T-helper 9 cell (primary cell): ENCODE measurements around the gene ZNF423.
"Not testable (repeated sequence)": the region's sequence is repeated elsewhere in the genome, so short reads cannot be mapped to it uniquely, and the experiment has no call there.

ENCODE experiments used
- DNase-seq: peaks from one replicate; pipeline ENCODE4 v3.0.0-alpha.2; 2020

ZNF423 gene

GRCh38 chr16:49575346-49576172 is 280.4 kb downstream of the ZNF423 start:
- no peak for DNase-seq

GRCh38 chr16:49574826-49575225 is 281.1 kb downstream of the ZNF423 start:
- no peak for DNase-seq

DNA sequence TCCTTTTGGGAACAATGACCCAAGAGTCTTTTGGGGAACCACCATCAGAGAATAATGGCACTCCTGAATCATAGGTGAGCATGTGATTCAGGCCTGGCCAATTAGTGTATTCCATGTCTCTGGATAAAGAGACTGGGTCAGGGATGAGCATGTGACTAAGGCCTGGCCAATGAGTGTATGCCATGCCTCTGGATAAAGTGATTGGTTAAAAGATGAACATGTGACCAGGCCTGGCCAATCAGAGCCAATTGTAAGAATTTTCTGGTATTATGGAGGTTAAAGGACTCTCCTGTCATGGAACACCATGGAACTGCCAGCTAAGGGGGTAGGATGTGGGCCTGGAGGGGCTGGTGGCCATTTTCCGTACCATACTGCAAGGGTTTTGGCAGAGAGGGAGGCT is 288.0 kb downstream of the ZNF423 start:
- no peak for DNase-seq

- DNase-seq: no peak
These were observed 289.5 kb downstream of the ZNF423 start for GRCh38 chr16:49566432-49566831.

GRCh38 chr16:49564496-49565229 is 291.2 kb downstream of the ZNF423 start:
- DNase-seq: no peak

- DNase-seq: no peak
These were observed 292.2 kb downstream of the ZNF423 start for GRCh38 chr16:49563666-49564065.

DNA sequence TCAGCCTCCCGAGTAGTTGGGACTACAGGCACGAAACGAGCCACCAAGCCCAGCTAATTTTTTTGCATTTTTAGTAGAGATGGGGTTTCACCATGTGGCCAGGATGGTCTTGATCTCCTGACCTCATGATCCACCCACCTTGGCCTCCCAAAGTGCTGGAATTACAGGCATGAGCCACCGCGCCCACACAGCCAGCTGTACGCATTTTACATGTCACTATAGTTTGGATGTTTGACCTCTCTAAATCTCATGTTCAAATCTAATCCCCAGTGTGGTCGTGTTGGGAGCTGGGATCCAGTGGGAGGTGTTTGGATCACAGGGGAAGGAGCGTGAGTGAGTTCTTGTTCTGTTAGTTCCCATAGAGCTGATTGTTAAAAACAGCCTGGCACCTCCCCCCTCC is 293.0 kb downstream of the ZNF423 start:
- not testable (repeated sequence) for DNase-seq

DNA sequence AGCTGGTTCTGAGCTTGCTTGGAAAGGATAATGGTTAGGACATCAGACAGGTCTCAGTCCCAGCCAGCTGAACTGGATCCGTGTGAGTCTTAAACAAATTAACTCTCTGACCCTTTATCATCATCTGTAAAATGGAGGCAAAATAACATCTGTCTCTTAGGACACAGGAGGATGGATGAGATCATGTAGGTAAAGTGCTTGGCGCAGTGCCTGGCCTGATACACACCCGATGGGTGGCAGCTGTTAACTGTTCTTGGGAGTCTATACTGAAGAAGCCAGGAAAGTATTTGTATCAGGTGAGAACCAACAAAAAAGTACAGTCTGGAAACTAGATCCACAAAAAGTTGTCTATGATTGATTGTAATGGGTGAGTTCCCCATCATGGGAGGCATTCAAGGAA is 293.7 kb downstream of the ZNF423 start:
- DNase-seq: no peak

GRCh38 chr16:49560004-49560830 is 295.7 kb downstream of the ZNF423 start:
- no peak for DNase-seq

DNA sequence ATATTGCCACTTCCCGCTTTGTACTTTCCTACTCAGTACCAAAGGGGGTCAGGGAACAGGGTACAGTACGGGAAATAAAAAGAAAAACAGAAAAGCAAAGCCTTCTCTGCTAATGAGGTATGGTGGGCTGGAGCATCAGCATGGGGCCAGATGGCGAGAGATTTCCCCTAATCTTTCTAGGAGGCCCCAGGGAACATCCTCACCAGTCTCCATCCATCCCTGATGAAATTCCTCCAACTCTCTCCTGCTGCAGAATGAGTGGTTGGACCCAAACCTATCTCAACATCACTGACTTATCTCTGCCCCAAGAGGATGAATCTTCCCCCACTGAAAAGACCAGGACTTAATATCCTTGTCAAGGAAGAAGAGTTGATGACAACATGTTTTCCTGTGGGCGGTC is 296.7 kb downstream of the ZNF423 start:
- DNase-seq: no peak

- DNase-seq: no peak
These were observed 297.5 kb downstream of the ZNF423 start for GRCh38 chr16:49558451-49558850.

- no peak for DNase-seq
These were observed 299.1 kb downstream of the ZNF423 start for GRCh38 chr16:49556606-49557446.

DNA sequence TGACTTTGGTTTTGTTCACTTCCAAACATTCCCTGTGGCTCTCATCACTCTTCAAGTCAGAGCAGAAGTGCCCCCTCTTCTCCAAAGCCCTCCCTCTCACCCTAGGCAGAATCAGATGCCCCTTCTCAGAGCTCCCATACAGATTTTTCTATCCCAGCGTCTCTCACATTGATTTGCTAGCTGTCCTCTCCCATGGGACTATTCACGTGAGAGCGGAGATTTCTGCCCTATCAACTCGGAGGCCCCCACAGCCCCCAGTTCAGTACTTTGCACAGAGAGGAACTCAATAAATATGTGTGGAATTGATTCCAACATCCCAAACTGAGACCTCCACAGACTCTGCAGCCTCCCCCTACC is 299.7 kb downstream of the ZNF423 start:
- no peak for DNase-seq

- DNase-seq: no peak
These were observed 301.2 kb downstream of the ZNF423 start for GRCh38 chr16:49554681-49555080.

DNA sequence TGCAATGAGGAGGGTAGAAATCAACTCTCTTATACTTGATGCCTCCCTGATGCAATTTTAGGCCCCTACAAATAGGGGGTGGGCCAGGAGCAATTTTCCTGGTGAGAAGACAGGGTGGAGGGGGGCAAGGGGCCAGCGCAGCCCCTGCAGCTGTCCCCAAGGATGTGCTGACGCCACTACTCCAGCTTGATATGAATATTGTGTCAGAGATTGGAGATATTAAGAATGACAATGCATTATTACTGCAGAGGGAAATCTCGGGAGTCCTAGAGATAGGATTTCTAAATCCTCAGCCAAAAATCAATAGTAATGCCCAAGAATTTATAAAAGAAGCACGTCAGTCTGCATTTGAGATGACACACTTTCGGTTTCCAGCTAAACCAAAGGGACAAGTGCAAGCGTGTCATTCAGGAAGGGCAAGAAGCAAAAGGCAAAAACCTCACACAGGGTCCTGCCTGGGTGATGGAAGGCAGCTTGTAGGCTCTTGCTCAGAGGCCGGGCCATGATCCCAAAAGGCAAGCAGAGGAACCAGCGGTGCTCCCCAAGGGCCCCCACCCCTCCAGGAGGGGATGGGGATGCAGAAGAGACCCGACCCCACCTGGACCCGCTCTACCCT is 303.5 kb downstream of the ZNF423 start:
- DNase-seq: no peak

DNA sequence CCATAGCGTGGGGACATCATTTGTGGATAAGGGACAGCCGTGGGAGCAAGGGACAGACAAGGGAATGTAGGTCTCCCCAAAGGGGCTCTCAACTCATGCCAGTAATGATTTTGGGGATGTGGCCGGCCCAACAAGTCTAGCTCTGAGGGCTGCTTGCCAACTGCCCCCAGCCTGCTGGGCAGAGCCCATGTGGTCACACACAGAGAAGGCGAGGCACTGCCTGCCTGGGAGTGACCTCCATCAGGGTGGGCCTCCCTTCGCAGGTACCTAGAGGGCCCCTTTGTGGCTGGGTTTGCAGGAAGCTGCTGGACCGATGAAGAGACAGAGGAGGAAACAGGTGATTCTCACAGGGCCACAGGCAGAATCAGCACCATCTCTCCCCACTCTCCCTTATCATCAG is 305.2 kb downstream of the ZNF423 start:
- DNase-seq: no peak

DNA sequence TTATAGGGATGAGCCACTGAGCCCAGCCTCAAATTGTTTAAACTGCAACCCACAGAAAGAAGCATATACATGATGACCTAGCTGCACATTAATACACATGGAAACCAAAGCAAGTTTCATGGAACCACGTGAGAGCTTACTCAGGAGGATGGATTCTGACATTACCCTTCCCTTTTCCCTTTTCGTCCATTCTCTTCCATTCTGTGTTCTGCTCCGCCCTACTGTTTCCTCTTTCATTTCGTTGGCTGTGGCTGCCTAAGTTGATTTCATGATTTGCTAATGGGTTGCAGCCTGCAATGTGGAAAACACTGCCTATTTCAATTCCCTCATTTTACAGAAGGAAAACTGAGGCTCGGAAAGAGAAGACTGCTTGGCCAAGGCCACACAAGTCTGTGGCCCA is 305.8 kb downstream of the ZNF423 start:
- no peak for DNase-seq

DNA sequence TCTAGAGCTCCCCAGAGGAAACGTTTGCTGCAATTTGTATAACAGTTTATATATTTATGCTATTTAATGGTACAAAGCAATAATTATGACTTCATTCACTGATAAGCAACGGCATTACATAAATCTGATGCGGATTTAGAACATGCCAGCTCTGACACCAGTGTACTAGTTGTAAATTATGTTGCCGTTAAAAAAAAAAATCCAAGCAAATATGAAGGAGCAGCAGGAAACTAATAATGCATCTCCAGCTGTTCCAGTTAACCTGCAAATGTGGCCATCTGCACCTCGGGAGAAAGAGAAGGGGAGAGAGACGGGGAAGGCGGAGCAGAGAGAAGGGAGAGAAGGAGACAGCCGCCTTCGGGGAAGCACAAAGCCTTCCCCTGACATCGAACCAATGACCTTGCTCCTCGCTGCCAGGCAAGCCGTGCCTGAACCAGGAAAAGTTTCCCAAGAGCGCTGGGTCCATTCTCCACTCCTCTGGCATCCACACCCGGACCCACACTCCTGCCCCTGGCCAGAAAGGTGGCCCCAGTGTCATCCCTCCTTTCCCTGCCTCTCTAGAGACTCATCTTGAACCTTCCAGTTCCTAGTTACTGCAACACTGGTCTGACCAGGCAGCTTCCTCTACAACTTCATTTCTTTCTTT is 307.5 kb downstream of the ZNF423 start:
- no peak for DNase-seq

DNA sequence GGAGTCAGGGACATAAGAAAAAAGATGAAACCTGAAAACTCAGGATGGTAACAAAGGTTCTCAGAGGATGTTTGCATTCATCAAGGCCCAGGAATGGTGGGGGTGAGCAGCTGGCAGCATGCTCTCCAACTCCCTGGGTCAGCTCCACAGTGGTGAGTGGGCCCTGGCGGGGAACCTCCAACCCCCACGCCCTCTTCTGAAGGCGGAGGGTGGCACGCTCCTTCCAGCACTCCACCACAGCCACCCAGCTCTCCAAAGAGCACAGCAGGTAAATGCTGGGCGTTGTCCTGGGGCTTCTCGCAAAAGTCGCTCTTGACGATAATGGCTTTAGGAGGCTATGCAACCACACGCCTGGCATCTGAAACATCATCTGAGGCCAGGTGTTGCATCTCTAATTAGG is 308.5 kb downstream of the ZNF423 start:
- DNase-seq: no peak

GRCh38 chr16:49546735-49547134 is 309.2 kb downstream of the ZNF423 start:
- no peak for DNase-seq

- no peak for DNase-seq
These were observed 310.0 kb downstream of the ZNF423 start for GRCh38 chr16:49545741-49546448.
